H9 (cell line): ENCODE data around the gene COLEC12. TPM values are rescaled to one million over a fixed set of nuclear protein-coding genes. Genes with fewer than 3 reads are reported as not detected.

Experiments used
- DNase-seq: peaks from one replicate; pipeline ENCODE4 v3.0.0-alpha.2; 2017
- H2AFZ ChIP-seq: one replicate; pipeline ENCODE4 v1.6.1; 2013; ENCODE audit warnings: mild to moderate bottlenecking, low read length, control low read depth, moderate library complexity
- H2AK5ac ChIP-seq: 2 replicates; pipeline ENCODE4 v1.6.1; 2013; ENCODE audit warnings: low read length, control low read depth, mixed read lengths; ENCODE audit not compliant: insufficient read length
- H2BK120ac ChIP-seq: one replicate; pipeline ENCODE4 v1.6.1; 2013; ENCODE audit warnings: low read depth, mild to moderate bottlenecking, low read length, control low read depth, inconsistent platforms; ENCODE audit not compliant: poor library complexity, severe bottlenecking
- H2BK12ac ChIP-seq: 2 replicates; pipeline ENCODE4 v1.6.1; 2013; ENCODE audit warnings: low read length, control low read depth, mixed read lengths, low read depth; ENCODE audit not compliant: insufficient read length
- H2BK15ac ChIP-seq: 2 replicates; pipeline ENCODE4 v1.6.1; 2013; ENCODE audit warnings: low read depth, low read length, control low read depth
- H2BK20ac ChIP-seq: one replicate; pipeline ENCODE4 v1.6.1; 2013; ENCODE audit warnings: low read depth, mild to moderate bottlenecking, low read length, control low read depth, inconsistent platforms; ENCODE audit not compliant: poor library complexity, severe bottlenecking
- H2BK5ac ChIP-seq: 2 replicates; pipeline ENCODE4 v1.6.1; 2013; ENCODE audit warnings: low read length, control low read depth, mixed read lengths; ENCODE audit not compliant: insufficient read length
- H3K14ac ChIP-seq: 2 replicates; pipeline ENCODE4 v1.6.1; 2013; ENCODE audit warnings: low read length, control low read depth; ENCODE audit not compliant: insufficient read depth
- H3K18ac ChIP-seq: 2 replicates; pipeline ENCODE4 v1.6.1; 2013; ENCODE audit warnings: low read depth, mild to moderate bottlenecking, mixed read lengths, low read length, control low read depth; ENCODE audit not compliant: insufficient read length
- H3K23ac ChIP-seq: 2 replicates; pipeline ENCODE4 v1.6.1; 2013; ENCODE audit warnings: low read length, control low read depth, mixed read lengths, low read depth; ENCODE audit not compliant: insufficient read length
- H3K23me2 ChIP-seq: 2 replicates; pipeline ENCODE4 v1.6.1; 2013; ENCODE audit warnings: low read depth, mild to moderate bottlenecking, mixed read lengths, low read length, control low read depth; ENCODE audit not compliant: insufficient read length, poor library complexity, severe bottlenecking
- H3K27ac ChIP-seq: 2 replicates; pipeline ENCODE4 v1.5.1; 2013; ENCODE audit warnings: low read length, control low read depth, mixed read lengths, low read depth; ENCODE audit not compliant: insufficient read length
- H3K27me3 ChIP-seq: 2 replicates; pipeline ENCODE4 v1.6.1; 2013; ENCODE audit warnings: low read length, control low read depth, inconsistent platforms; ENCODE audit not compliant: insufficient read depth
- H3K4ac ChIP-seq: 2 replicates; pipeline ENCODE4 v1.6.1; 2013; ENCODE audit warnings: low read depth, mild to moderate bottlenecking, control low read depth, inconsistent platforms, low read length, moderate library complexity
- H3K4me1 ChIP-seq: 2 replicates; pipeline ENCODE4 v1.6.1; 2013; ENCODE audit warnings: low read length, control low read depth, inconsistent platforms; ENCODE audit not compliant: insufficient read depth
- H3K4me2 ChIP-seq: 2 replicates; pipeline ENCODE4 v1.6.1; 2013; ENCODE audit warnings: low read length, control low read depth, mixed read lengths; ENCODE audit not compliant: insufficient read length, insufficient read depth
- H3K56ac ChIP-seq: 2 replicates; pipeline ENCODE4 v1.6.1; 2013; ENCODE audit warnings: low read depth, mild to moderate bottlenecking, mixed read lengths, low read length, control low read depth; ENCODE audit not compliant: insufficient read length
- H3K79me1 ChIP-seq: 2 replicates; pipeline ENCODE4 v1.6.1; 2013; ENCODE audit warnings: low read depth, mild to moderate bottlenecking, moderate library complexity, low read length, control low read depth, inconsistent platforms; ENCODE audit not compliant: insufficient read depth, poor library complexity, severe bottlenecking
- H3K79me2 ChIP-seq: 2 replicates; pipeline ENCODE4 v1.6.1; 2013; ENCODE audit warnings: low read length, control low read depth, inconsistent platforms; ENCODE audit not compliant: insufficient read depth
- H3K9ac ChIP-seq: 2 replicates; pipeline ENCODE4 v1.6.1; 2013; ENCODE audit warnings: low read length, control low read depth, mixed read lengths; ENCODE audit not compliant: insufficient read length; ENCODE audit errors: extremely low read depth
- H3K9me3 ChIP-seq: one replicate; pipeline ENCODE4 v1.6.1; 2013; ENCODE audit warnings: low read depth, low read length, inconsistent platforms; ENCODE audit not compliant: control insufficient read depth
- H3T11ph ChIP-seq: one replicate; pipeline ENCODE4 v1.6.1; 2013; ENCODE audit warnings: mild to moderate bottlenecking, low read length, control low read depth, inconsistent platforms
- H4K20me1 ChIP-seq: one replicate; pipeline ENCODE4 v1.6.1; 2013; ENCODE audit not compliant: control insufficient read depth, insufficient read length, insufficient read depth
- H4K5ac ChIP-seq: 2 replicates; pipeline ENCODE4 v1.6.1; 2013; ENCODE audit warnings: low read depth, mild to moderate bottlenecking, mixed read lengths, low read length, control low read depth; ENCODE audit not compliant: insufficient read length
- H4K8ac ChIP-seq: replicated peaks from 2 replicates; pipeline ENCODE4 v1.6.1; 2013; ENCODE audit warnings: low read length, control low read depth, mixed read lengths, low read depth; ENCODE audit not compliant: insufficient read length
- H4K91ac ChIP-seq: 2 replicates; pipeline ENCODE4 v1.6.1; 2013; ENCODE audit warnings: low read depth, mild to moderate bottlenecking, moderate library complexity, mixed read lengths, low read length, control low read depth; ENCODE audit not compliant: insufficient read length
- H3K27ac Mint-ChIP-seq, 3 experiments: 2 replicates in 2 of 3; 3 replicates in 1 of 3; pipeline ENCODE4 v1.8.0; 2020 to 2021; ENCODE audit warnings: mixed read lengths in 3 of 3, mild to moderate bottlenecking in 1 of 3, moderate library complexity in 1 of 3
- H3K27me3 Mint-ChIP-seq: 2 replicates; pipeline ENCODE4 v1.8.0; 2021; ENCODE audit warnings: low read depth, mild to moderate bottlenecking, moderate library complexity, mixed read lengths
- H3K36me3 Mint-ChIP-seq, 3 experiments: 2 replicates in 2 of 3; 3 replicates in 1 of 3; pipeline ENCODE4 v1.8.0; 2020 to 2021; ENCODE audit warnings: low read depth in 3 of 3, mixed read lengths in 3 of 3; ENCODE audit not compliant: insufficient read depth in 1 of 3
- H3K4me1 Mint-ChIP-seq, 2 experiments: 2 replicates each; pipeline ENCODE4 v1.8.0; 2020; ENCODE audit warnings: mixed read lengths in 2 of 2
- H3K4me3 Mint-ChIP-seq, 2 experiments: 2 replicates in 1 of 2; 3 replicates in 1 of 2; pipeline ENCODE4 v1.8.0; 2020 to 2021; ENCODE audit warnings: mild to moderate bottlenecking in 2 of 2, mixed read lengths in 2 of 2, moderate library complexity in 1 of 2
- H3K9me3 Mint-ChIP-seq, 2 experiments: 2 replicates in 1 of 2; 3 replicates in 1 of 2; pipeline ENCODE4 v1.8.0; 2020; ENCODE audit warnings: mild to moderate bottlenecking in 2 of 2, mixed read lengths in 2 of 2, moderate library complexity in 1 of 2
- CTCF ChIP-seq: fragments of 200-600 bp; sonication (generic); conservative IDR thresholded peaks from 3 replicates; pipeline ENCODE4 v1.8.0; 2021; ENCODE audit warnings: antibody characterized with exemption, mild to moderate bottlenecking
- WGBS: extraction: QIAGEN DNeasy Blood & Tissue Kit; methylation state at CpG from one replicate; pipeline ENCODE4 v1.1.7; 2013; ENCODE audit warnings: missing lambda C conversion rate, low lambda C conversion rate, mixed read lengths; ENCODE audit not compliant: insufficient read length; ENCODE audit errors: extremely low coverage; 5-methylcytosine and 5-hydroxymethylcytosine counted together
- total RNA-seq: library from RNA; stranded (reverse); gene quantifications from 2 replicates; pipeline ENCODE4 v1.2.1, GENCODE V29; 2021

COLEC12 gene
- total RNA-seq, 1 experiment from 2014 or later, result 0.70 TPM

GRCh38 chr18:419541-420175 lies 80.8 kb downstream of the COLEC12 start:
- H3K4me2 ChIP-seq, result no peak overlapping the region
- H3K23me2 ChIP-seq, result no peaks in the 10 kb centered on the region
- H3K14ac ChIP-seq, result no peak overlapping the region
- Mint-ChIP-seq H3K4me1 (peaks cover 15 to 17% of the 10 kb centered on the region in 2 experiments), H3K27ac (no peak overlapping the region), H3K27me3 (no peaks in the 10 kb centered on the region; the same call in 1 of the 2 replicates), H3K9me3 (no peaks in the 10 kb centered on the region), H3K4me3 (no peak overlapping the region), H3K36me3 (no peaks in the 10 kb centered on the region)
- no peak overlapping the region for H2BK15ac ChIP-seq
- no peak for TF ChIP-seq CTCF
- no peaks in the 10 kb centered on the region for H3K27me3 ChIP-seq
- H3K9me3 ChIP-seq, result no peaks in the 10 kb centered on the region
- H2AFZ ChIP-seq, result no peak overlapping the region
- H4K91ac ChIP-seq, result no peak overlapping the region
- no peaks in the 10 kb centered on the region for H3K79me2 ChIP-seq
- no peak overlapping the region for H3K27ac ChIP-seq
- no peak overlapping the region for H3T11ph ChIP-seq
- no peaks in the 10 kb centered on the region for H4K20me1 ChIP-seq
- H2BK20ac ChIP-seq, result no peak overlapping the region
- H2AK5ac ChIP-seq, result no peak overlapping the region
- no peak overlapping the region for H2BK5ac ChIP-seq
- peaks cover 2% of the 10 kb centered on the region; the same call in 1 of the 2 replicates for H3K4me1 ChIP-seq
- H3K4ac ChIP-seq, result no peak overlapping the region
- H3K79me1 ChIP-seq, result no peaks in the 10 kb centered on the region
- no peak overlapping the region for H3K23ac ChIP-seq
- no peak overlapping the region for H3K18ac ChIP-seq
- DNase-seq, result no peak
- no peak overlapping the region for H4K5ac ChIP-seq
- H2BK12ac ChIP-seq, result no peak overlapping the region
- H3K56ac ChIP-seq, result no peak overlapping the region
- no peak overlapping the region for H2BK120ac ChIP-seq
- no CpG with 5 or more reads among the region's 5 CpGs for WGBS
- no peak overlapping the region for H3K9ac ChIP-seq
- H4K8ac ChIP-seq, result no peak overlapping the region
